MM.1S (cell line): Measurements from ENCODE around the gene MAGI1.

Experiments used
- CTCF ChIP-seq: fragments of 300-600 bp; sonication (generic); IDR thresholded peaks from 2 replicates; pipeline ENCODE4 v1.5.1; 2016; ENCODE audit warnings: antibody characterized with exemption, low read length, mixed read lengths
- EZH2 ChIP-seq: fragments of 300-600 bp; sonication (generic); optimal IDR thresholded peaks from 2 replicates; pipeline ENCODE3; 2017; ENCODE audit warnings: low read depth, mild to moderate bottlenecking, antibody characterized with exemption, low read length, mixed read lengths
- EZH2phosphoT487 ChIP-seq: fragments of 300-600 bp; sonication (generic); IDR thresholded peaks from 2 replicates; pipeline ENCODE4 v1.6.1; 2018; ENCODE audit warnings: antibody characterized with exemption, low read length

- TF ChIP-seq CTCF (peak; percentile 76), EZH2phosphoT487 (no peak), EZH2 (no peak)
Measured at GRCh38 chr3:65785065-65785645, 253.6 kb downstream of the MAGI1 start.
